GOT3 (cell line): ENCODE measurements around the gene CAPN6.

ENCODE experiments used
- DNase-seq: peaks from one replicate; lab custom pipeline; 2025; ENCODE audit warnings: mixed read lengths; lab: John Stamatoyannopoulos, UW

Gene CAPN6

GRCh38 chrX:111270339-111270738 lies at the start of gene CAPN6:
TSS of gene CAPN6 (minus strand) at chrX:111270483. CDS start at chrX:111263936, 6,547 bp downstream.
- no peak for DNase-seq

- DNase-seq = no peak
These were observed 49.2 kb upstream of the CAPN6 start for GRCh38 chrX:111319451-111319850.

DNA sequence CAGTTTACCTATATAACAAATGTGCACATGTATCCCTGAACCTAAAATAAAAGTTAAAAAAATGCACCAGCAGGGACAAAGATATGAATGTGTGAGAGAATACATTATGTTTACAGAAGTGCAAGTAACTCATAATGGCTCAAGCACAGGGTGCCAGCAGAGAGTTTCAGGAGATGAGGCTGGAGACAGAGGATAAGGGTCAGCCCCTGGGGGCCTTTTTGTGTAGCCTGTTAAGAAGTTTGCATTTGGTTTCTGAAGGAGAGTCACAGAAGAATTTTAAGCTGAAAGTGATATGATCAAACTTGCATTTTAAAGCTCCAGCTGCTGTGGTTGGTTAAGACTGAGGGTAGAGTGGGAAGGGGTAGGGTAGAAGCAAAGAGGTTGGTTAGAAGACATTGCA lies 48.6 kb upstream of the CAPN6 start:
- no peak for DNase-seq

- DNase-seq = no peak
These were observed 38.8 kb upstream of the CAPN6 start for GRCh38 chrX:111309083-111309482.

DNA sequence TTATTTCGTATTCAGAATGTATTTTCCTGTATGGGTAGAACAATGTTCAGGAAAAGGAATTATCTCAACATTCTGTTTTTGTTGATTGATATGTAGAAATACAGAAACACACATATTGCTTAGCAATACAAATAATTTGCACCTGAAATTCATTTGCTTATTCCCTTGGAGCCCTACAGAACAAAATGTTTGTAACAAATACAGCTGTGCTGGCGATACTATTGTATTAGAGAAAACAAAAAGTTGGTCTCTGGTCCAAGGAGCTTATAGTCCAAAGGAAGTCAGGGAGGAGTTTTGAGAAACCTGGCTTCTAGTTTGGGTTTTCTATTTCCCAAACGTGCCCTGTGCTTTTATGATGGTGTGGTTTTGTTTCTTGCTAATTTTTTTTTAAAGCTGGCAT lies 37.8 kb upstream of the CAPN6 start:
- no peak for DNase-seq

DNA sequence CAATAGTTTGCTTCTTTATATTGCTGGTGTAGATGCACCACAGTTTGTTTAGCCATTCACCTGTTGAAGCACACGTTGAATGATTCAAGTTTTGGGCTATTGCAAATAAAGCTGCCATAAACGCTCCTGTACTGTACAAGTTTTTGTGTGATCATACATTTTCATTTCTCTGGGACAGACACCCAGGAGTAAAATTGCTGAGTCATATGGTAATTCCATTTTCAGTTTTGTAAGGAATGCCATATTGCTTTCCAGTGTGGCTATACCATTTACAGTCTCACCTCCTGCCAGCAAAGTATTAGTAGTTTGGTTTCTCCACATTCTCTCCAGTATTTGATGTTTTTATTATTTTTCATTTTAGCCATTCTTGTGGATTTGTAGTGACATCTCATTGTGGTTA lies 32.0 kb upstream of the CAPN6 start:
- no peak for DNase-seq

DNA sequence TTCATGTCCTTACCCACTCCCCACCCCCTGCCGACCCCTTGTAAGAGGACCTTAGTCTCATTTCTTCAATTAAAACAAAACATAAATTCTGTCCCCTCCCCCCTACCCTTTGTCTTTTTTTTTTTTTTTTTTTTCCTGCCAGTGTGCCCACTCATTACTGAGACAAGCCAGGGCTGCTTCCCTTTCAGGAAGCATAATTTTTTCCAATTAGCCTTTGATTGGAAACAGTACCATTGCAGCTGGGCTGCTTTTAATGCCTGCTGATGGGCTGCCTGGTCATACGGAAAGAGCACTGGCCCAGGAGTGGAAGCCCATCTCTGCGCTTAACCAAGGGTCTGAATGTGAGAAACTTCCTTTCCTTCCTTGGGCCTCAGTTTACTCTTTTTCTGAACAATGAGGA lies 18.6 kb upstream of the CAPN6 start:
- DNase-seq = no peak

DNA sequence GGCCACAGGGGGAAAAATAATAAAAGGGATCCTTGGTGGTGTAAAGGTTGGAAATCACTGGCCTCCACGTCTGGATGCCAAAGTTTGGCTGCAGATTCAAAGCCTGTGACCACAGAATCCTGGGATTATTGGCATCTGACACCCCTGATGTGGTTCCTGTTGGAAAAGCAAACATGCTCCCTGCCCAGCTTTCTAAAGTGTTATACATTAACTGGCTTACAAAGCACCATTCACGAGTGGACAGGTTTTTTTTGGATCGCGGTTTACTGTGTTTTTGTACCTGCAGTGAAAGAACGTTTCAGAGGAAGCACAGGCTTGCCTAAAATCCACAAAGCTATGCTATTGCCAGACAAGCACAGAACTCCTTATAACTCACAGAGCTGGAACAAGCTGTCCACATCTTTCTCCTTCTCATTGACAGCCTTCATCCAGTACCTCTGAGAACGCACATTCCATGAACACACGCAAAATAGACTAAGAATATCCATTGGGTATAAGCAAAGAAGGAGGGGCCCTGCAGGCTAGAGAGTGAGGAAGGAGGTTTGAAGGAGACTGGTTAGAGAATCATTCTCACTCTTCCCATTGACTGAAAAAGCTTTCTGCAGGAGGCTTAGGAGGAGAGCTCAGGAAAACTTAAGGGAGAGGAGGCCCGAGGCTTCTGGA lies 14.5 kb upstream of the CAPN6 start:
- no peak for DNase-seq

DNA sequence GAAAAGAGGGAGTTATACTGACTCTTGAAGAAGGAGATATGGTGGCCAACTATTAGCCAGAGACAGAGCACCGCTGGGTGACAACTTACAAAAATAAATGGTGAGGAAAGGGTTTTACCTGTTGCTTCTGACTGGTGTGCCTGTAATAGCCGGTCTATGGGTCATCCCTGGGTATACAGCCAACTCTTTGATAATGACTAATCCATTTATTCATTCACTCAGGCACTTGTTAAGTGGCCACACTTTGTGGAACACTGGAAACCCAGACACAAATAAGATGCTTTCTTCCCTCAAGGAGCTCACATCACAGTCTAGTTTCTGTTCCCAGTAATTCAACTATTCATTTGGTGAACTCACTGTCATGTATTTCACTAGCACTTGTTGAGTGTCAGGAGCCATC lies 13.2 kb upstream of the CAPN6 start:
- no peak for DNase-seq

- DNase-seq = no peak
These were observed 12.7 kb upstream of the CAPN6 start for GRCh38 chrX:111282991-111283390.

DNA sequence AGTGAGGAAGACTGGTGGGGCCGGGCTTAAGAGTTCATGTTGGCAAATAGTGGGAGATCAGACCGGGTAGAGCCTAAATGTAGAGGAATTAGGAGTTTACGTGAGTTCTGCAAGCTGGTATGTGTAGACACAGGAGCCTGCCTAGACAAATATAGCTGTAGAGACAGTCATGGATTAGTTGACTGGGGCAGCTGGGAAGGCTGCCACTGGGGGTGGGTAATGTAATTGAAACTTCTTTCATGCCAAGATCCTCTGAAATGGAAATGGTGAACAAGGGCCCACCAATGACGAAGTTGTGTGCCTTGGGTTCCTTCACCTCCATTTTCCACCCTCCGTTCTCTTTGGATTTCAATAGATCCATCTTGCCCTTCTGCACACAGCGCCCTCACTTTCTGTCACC lies 11.9 kb upstream of the CAPN6 start:
- DNase-seq = no peak

DNA sequence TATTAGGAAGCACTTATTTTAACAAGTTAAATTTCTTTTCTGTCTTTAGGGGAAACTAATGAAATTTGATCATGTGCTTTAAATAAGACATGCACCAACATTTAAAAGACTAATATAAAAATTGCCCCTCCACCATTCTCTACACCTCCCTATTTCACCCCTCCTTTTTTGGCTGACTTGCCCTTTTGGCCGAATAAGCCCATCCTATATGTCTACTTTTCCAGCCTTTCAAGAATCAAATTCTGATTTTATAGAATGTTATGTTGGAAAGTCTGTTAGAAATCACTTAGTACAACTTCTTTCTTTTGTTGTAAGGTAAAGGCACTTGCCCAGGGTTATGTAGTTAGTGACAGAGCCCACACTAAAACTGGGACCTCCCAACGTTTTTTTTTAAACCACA lies 1.8 kb downstream of the CAPN6 start:
- DNase-seq = no peak

- no peak for DNase-seq
These were observed 4.8 kb downstream of the CAPN6 start for GRCh38 chrX:111265486-111265885.

- DNase-seq = no peak
These were observed 5.9 kb downstream of the CAPN6 start for GRCh38 chrX:111264385-111264784.

- no peak for DNase-seq
These were observed 8.2 kb downstream of the CAPN6 start for GRCh38 chrX:111262086-111262485.

GRCh38 chrX:111260451-111260850 lies 9.8 kb downstream of the CAPN6 start:
- no peak for DNase-seq

DNA sequence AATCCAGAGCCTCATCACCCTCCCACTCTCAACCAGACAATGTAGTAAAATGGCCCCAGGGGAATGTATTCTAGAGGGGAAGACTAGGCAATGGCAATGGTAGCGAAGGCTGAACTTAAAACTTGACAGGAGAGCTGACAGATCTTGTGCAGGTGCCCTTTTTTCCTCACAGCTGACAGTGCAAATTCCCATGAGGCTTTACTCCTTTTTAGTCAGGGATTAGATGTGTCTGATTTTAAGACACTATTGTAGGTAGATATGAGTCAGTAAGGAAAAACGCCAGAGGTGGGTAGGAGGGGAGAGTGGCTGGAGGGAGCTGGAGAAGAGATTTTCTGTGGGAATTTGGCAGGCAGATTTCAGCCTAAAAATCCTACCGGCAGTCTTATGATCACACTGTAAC lies 10.7 kb downstream of the CAPN6 start:
- no peak for DNase-seq

- DNase-seq = no peak
These were observed 12.6 kb downstream of the CAPN6 start for GRCh38 chrX:111257733-111258132.

DNA sequence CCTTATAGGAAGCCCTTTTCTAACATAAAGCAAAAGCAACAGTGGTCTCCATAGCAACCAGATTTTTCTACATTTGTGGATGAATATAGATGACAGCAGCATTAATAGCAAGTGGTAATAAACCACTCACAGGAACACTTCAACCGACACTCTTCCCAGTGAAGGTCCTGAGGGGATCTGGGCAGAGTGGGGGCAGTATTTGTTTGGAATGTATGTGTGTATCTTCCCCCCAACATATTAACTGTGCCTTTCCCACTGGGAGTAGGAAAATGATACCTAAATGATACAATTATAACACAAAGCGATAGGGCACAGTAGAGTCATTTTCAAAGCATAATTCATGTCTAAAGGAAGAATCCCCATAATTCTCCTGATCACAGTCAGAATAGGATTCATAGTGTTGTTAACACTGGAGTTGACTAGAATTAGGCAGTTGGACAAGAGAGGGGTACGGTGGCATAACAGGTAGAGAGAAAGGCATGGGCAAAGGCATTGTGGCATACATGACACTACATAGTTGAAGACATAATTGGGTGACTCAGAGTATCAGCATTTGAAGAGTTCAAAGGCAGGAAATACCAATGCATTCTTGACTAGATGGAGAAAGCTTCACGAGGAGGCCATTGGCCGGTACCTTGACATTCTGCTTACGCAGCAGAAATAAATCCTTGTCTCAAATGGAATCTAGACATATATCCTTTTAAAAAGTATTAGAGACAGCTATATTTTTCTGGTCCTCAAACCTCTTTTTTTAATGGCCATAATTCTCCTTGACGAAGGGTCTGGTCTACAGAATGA lies 15.2 kb downstream of the CAPN6 start:
- no peak for DNase-seq

DNA sequence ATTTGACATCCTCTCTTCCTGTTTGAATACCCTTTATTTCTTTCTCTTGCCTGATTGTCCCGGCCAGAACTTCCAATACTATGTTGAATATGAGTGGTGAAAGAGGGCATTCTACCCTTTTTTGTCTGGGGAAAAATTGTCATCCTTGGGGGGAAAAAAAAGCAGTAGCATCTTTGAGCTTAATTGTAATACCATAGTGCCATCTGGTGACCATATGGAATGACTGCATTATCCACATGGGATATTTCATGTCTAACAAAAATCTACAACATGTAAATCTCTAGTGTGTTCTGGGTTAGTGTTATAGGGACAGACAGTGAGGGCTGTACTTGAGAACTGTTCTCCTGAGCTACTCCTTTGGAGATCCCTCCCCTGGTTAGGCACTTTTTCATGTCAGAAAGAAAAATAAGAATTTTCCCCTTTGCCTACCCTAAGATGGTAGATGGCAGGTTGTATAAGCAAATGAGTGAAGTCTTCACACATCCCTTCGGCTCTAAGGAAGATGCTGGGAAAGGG lies 26.0 kb downstream of the CAPN6 start:
- no peak for DNase-seq

DNA sequence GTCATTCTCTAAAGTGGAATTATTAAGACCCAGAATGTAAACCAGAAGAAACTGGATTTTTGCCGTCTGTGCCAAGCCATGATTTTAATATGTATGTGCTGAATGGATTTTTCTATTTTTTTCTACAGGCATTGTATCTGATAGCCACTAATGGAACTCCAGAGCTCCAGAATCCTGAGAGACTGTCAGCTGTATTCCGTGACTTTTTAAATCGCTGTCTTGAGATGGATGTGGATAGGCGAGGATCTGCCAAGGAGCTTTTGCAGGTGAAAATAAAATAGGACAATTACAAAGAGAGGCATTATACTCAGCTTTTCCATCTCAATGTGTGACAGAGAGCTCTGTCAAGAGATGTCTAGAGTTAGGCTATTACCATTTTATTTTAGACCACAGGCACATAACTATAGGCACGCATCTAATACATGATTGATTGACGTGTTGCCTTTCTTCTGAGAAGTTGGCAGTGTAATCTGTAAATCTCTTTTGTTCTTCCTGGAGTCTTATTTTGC lies 53.9 kb downstream of the CAPN6 start:
- no peak for DNase-seq

GRCh38 chrX:111207851-111208250 lies 62.4 kb downstream of the CAPN6 start:
- DNase-seq = no peak

DNA sequence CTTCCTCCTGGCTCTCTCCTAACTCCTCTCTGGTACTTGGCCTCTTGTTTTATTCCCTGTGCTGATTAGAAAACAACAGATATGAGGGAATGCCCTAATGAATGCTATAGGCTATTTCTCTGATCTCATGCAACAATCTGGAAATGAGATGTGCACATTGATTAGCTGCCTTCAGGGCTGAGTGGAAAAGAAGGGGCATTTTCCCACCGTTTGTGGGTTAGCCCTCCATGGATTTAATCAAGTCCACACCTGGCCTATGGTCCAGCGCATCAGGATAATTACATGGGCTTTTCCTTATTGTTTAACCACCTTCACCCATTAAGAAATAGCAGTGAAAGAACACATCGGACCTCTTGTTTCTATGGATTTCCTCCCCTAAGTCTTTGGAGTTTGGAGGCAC lies 70.0 kb downstream of the CAPN6 start:
- no peak for DNase-seq
